Brain microvascular endothelial cell (primary cell): ENCODE measurements around the gene ATL3.
A peak's percentile ranks its signal among the peaks of the same experiment; 100 is the strongest.

Source experiments
- DNase-seq: peaks from one replicate; pipeline ENCODE4 v3.0.0-alpha.2; 2020
- H3K27ac ChIP-seq: fragments of 250-450 bp; sonication (Bioruptor Pico); 2 replicates; pipeline ENCODE4 v1.5.1; 2020; ENCODE audit warnings: mild to moderate bottlenecking, moderate library complexity
- H3K27me3 ChIP-seq: fragments of 250-450 bp; sonication (Bioruptor Pico); replicated peaks from 2 replicates; pipeline ENCODE4 v1.5.1; 2020; ENCODE audit warnings: mild to moderate bottlenecking
- H3K36me3 ChIP-seq: fragments of 250-450 bp; sonication (Bioruptor Pico); replicated peaks from 2 replicates; pipeline ENCODE4 v1.5.1; 2020; ENCODE audit warnings: mild to moderate bottlenecking
- H3K4me3 ChIP-seq: 2 replicates; pipeline ENCODE4 v1.5.1; 2011; ENCODE audit warnings: low read depth, mild to moderate bottlenecking, control low read depth, low read length, moderate library complexity
- CTCF ChIP-seq: IDR thresholded peaks from 2 replicates; pipeline ENCODE4 v1.5.1; 2011; ENCODE audit warnings: low read depth, mild to moderate bottlenecking, moderate library complexity, low read length, control low read depth, inconsistent platforms; ENCODE audit errors: missing control alignments
- in situ Hi-C: cut with HindIII; loops from 2 replicates; pipeline ENCODE4 v1.10.0; 2017; ENCODE audit warnings: low sequenced_read_pairs, low pct_ligation_motif_present

Gene ATL3

GRCh38 chr11:63672156-63672463 lies 934 bp upstream of the ATL3 start:
- in situ Hi-C loops: no loop called here
- no peak for TF ChIP-seq CTCF
- DNase-seq: no peak
- Histone ChIP-seq H3K27me3 (no peaks in the 10 kb centered on the region), H3K36me3 (no peaks in the 10 kb centered on the region), H3K4me3 (no peak overlapping the region), H3K27ac (no peak overlapping the region)

DNA sequence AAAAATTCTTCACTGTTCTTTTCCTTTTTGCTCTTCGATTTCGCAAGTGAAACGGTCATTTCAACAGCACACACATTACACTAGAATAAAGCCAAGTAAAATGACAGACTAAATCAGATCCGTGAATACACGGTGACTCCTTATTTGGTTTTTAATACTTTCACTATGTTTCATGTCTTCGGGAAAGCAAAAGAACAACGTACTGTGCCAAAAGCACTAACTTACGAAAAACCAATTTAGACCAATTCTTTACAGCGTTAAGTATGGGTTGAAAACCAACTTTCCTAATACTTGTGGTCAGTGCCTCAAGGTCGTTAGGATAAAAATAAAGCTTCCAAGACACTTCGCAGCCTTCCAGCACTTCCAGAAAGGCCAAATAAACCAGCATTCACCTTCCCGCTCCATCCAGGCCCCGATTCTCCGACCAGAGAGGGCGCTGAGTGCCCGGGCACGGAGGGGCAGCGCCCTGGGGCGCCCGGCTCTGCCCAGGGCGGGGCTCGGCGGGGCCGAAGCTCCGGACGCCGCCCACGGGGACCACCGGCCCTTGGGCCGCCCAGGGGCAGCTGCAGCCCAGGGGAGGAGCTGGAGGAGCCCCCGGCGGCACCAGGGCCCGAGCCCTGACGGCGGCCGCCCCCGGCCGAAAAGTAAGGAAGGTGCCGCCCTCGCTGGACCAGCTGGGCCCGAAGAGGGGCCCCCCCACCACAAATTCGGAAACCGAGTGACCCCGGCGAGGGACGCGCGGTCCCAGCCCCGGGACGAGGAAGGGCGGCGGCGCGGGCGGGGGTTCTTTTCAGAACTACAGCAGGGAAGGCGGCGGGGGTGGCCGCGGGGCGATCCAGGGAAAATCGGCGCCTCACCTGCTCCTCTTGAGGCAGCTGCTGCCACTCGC lies 499 bp downstream of the ATL3 start:
- in situ Hi-C loops: no loop called here
- Histone ChIP-seq H3K4me3 (peak overlapping the region; percentile 76), H3K27me3 (no peaks in the 10 kb centered on the region), H3K27ac (peak overlapping the region; percentile 76), H3K36me3 (no peaks in the 10 kb centered on the region)
- no peak for DNase-seq
- peak; percentile 56 for TF ChIP-seq CTCF

DNA sequence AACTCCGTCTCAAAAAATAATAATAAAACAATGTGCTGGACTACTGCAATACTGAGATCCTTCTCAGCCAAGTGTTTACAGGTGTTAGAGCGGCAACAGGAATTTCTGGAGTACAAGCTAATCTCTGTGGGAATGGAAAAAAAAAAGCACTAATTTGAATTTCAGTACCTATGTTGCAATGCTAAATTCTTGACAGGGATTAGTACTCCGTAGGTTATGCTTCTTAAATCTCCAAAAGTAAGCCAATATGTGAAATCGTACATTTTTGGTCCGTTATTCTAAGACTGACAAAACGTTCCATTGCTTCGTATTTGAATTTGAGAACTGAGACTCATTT lies 1.1 kb downstream of the ATL3 start:
- no peak for DNase-seq
- no peak for TF ChIP-seq CTCF
- in situ Hi-C loops: no loop called here
- Histone ChIP-seq H3K4me3 (peak overlapping the region; percentile 76), H3K27ac (peak overlapping the region; percentile 76), H3K36me3 (no peaks in the 10 kb centered on the region), H3K27me3 (no peaks in the 10 kb centered on the region)

DNA sequence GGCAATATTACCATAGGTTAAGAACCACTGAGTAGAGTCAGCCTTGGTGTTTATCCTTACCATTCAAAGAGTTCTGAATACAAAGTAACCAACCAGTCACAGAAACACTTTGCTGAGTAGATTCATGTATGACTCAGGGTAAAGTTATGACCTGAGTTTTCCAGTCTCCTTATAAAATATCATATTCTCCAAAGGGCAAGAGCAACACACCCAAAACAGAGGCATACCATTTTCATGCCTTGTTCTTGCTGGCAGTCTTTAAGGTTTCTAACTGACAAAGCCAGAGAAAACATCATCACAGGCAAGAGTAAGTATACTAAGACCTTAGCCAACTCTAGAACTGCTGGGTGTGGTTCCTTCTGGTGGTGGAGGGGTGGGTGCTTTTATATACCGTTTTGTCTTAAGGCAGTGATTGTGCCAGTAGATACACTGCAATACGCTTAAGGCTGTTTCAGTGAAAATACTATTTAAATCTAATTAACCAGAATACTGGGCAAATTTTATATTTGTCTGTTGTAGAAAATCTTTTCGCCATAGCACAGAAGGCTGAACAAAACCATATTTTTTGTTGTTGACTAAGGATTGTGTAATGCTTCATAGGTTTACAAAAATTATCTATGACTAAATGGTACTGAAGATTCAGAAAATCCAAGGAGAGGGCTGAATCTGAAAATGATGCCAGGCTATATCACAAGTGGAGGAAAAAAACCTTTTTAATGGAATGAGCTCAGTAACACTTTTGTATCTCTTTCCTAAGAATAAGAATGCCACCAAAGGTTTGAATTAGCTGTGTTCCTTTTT lies 3.0 kb downstream of the ATL3 start:
- H3K4me3 ChIP-seq: no peak overlapping the region
- TF ChIP-seq CTCF: no peak

DNA sequence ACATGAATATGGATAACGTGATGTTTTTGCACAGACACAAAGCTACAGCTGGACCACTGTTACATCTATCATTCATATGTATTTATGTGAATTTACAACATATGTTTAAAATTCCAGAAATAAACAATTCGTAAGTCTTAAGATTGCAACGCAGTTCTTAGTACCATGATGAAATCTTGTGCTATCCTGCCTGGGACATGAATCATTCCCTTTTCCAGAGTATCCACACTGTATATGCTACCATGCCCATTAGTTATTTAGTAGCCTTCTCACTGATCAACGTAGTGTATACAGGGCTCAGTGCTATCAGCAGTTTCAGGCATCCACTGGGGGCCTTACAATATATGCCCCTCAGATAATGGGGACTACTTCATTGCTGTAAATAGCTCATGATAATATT lies 4.3 kb downstream of the ATL3 start:
- Histone ChIP-seq H3K27me3 (no peaks in the 10 kb centered on the region), H3K27ac (peak overlapping the region; percentile 66), H3K4me3 (no peak overlapping the region), H3K36me3 (no peaks in the 10 kb centered on the region)
- in situ Hi-C loops: no loop called here
- DNase-seq: peak; percentile 37
- no peak for TF ChIP-seq CTCF

More for the DNA sequence above, 3.0 kb downstream of the ATL3 start:
- in situ Hi-C loops: no loop called here
- Histone ChIP-seq H3K27me3 (no peaks in the 10 kb centered on the region), H3K27ac (peak overlapping the region; percentile 66), H3K36me3 (no peaks in the 10 kb centered on the region)
- peak; percentile 63 for DNase-seq
